GM23338 (cell line): ENCODE results near the gene RADIL.

Source experiments
- CREB1 ChIP-seq: fragments of 250-450 bp; sonication (Bioruptor Pico); IDR thresholded peaks from 2 replicates; pipeline ENCODE4 v1.5.0; 2020; ENCODE audit warnings: low read depth, mild to moderate bottlenecking, moderate library complexity
- CTCF ChIP-seq, 2 experiments: fragments of 200-600 bp in 1 of 2; sonication (generic) in 1 of 2; conservative IDR thresholded peaks; 2 replicates each; pipeline versions ENCODE4 v1.5.1 to v1.6.1; 2016 to 2017; ENCODE audit warnings: antibody characterized with exemption in 2 of 2, low read depth in 2 of 2, mild to moderate bottlenecking in 2 of 2, moderate library complexity in 1 of 2
- EZH2 ChIP-seq: fragments of 200-600 bp; sonication (generic); IDR thresholded peaks from one replicate; pipeline ENCODE4 v1.8.0; 2017; ENCODE audit warnings: antibody characterized with exemption, mild to moderate bottlenecking, low read depth; ENCODE audit not compliant: unreplicated experiment
- EZH2phosphoT487 ChIP-seq: fragments of 200-600 bp; sonication (generic); IDR thresholded peaks from one replicate; pipeline ENCODE4 v1.8.1; 2018; ENCODE audit warnings: antibody characterized with exemption; ENCODE audit not compliant: unreplicated experiment
- POLR2AphosphoS5 ChIP-seq: IDR thresholded peaks from 2 replicates; pipeline ENCODE4 v1.6.1; 2016; ENCODE audit warnings: antibody characterized with exemption, low read depth
- REST ChIP-seq: IDR thresholded peaks from one replicate; pipeline ENCODE4 v1.6.1; 2018; ENCODE audit warnings: antibody characterized with exemption; ENCODE audit not compliant: unreplicated experiment
- ZNF331 ChIP-seq: fragments of 250-450 bp; sonication (Bioruptor Pico); IDR thresholded peaks from 2 replicates; pipeline ENCODE4 v1.5.0; 2020; ENCODE audit warnings: low read depth, mild to moderate bottlenecking, moderate library complexity

- TF ChIP-seq CTCF (conservative IDR thresholded peaks at IDR 0.05; ENCODE audit: low read depth in 2 of 2), result no peak
- no peak for TF ChIP-seq ZNF331 (CRISPR knock-in tag)
- no peak for TF ChIP-seq EZH2
- TF ChIP-seq CREB1 (CRISPR knock-in tag), result no peak
- TF ChIP-seq POLR2AphosphoS5, result no peak
- TF ChIP-seq REST, result no peak
- no peak for TF ChIP-seq EZH2phosphoT487
Observed at GRCh38 chr7:4796453-4796852, 87.1 kb downstream of the RADIL start.
